Germinal center (tissue), 1 donor: Measurements from ENCODE around the gene RC3H2.

Experiments used
- DNase-seq: peaks from one replicate; pipeline ENCODE4 v3.0.0; 2012; ENCODE audit warnings: mixed read lengths, low spot score

The RC3H2 gene, protein sequence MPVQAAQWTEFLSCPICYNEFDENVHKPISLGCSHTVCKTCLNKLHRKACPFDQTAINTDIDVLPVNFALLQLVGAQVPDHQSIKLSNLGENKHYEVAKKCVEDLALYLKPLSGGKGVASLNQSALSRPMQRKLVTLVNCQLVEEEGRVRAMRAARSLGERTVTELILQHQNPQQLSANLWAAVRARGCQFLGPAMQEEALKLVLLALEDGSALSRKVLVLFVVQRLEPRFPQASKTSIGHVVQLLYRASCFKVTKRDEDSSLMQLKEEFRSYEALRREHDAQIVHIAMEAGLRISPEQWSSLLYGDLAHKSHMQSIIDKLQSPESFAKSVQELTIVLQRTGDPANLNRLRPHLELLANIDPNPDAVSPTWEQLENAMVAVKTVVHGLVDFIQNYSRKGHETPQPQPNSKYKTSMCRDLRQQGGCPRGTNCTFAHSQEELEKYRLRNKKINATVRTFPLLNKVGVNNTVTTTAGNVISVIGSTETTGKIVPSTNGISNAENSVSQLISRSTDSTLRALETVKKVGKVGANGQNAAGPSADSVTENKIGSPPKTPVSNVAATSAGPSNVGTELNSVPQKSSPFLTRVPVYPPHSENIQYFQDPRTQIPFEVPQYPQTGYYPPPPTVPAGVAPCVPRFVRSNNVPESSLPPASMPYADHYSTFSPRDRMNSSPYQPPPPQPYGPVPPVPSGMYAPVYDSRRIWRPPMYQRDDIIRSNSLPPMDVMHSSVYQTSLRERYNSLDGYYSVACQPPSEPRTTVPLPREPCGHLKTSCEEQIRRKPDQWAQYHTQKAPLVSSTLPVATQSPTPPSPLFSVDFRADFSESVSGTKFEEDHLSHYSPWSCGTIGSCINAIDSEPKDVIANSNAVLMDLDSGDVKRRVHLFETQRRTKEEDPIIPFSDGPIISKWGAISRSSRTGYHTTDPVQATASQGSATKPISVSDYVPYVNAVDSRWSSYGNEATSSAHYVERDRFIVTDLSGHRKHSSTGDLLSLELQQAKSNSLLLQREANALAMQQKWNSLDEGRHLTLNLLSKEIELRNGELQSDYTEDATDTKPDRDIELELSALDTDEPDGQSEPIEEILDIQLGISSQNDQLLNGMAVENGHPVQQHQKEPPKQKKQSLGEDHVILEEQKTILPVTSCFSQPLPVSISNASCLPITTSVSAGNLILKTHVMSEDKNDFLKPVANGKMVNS

DNA sequence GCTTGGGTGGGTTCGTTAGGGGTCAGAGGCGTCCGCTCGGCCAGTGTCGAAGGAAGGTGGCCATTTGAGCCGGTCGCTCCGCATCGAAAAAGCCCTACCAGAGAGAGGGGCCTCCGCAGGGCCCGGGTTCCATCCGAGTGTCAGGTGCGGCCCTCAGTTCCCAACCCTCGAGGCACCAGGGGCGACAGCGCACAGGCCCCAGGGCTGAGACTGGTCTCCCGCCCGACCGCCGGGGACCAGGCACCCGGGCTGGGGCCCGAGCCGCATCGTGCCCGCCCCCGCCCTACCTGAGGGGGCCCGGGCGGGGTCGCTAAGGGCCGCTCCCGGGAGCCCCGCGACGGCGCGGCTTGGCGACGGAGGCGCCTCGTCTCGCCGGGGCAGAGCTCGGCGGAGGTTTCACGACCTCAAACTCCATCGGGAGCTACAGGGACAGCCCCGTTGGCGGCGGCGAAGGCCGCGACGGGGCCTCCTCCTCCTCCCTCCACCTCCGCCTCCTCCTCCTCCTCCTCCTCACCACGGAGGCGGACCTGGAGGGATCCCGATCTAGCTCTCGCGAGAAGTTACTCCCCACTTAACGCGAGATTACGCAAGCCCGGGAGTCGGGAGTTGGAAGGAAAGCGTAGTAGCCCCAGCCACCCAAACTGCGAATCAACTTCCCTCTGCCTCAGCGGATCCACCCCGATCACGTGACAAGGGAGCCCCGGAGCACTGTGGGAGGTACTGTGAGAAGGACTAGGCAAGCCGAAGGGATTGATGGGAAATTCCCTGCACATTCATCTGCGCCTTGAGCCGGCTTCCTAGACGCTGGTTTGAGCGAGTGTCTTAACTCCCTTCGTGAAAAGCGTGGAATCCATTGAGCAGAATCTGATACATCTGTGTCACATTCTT lies at the start of gene RC3H2:
Gene RC3H2 (minus strand): TSS at position 537 of the 888 bp plus-strand sequence. CDS start 7,850 bp downstream, outside the sequence.
- peak; percentile 87 for DNase-seq

DNA sequence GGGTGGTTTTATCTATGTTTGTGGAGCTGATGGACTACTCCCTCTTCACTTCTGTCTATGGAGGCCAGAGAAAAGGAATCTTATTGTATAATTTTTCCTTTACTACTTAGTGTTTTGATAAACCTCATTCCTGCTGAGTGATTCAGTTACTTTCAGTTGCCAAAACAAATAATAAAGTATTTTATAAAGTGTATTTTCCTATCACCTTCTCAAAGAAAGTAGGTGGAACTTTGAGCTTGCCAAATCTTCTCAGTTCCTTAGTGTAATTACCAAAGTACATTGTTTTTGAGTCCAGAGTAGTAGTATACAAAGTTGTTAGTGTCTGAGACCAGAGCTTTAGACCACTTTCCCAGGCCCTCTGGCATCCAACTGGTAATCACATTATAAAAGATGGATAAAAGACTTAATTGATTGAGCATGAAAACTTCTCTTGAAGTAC lies 49.1 kb upstream of the RC3H2 start:
- DNase-seq: no peak

DNA sequence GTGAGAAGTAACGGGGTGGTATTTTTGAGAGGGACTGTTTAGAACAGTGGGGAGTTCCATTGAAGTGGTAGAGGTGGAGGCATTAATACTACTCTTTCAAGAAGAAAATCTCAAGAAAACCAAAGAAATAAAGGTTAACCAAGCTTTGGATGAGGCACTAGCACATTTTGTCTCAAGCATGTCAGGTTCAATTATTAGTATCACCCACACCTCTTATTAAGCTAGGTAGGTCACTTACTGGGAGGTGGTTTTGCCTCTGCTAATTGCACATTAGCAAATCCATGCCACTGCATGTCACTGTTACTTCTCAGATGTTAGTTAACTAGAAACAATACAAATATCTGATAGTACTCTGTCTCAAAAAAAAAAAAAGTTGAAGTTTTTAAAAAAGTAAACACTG lies 45.9 kb upstream of the RC3H2 start:
- DNase-seq: no peak

DNA sequence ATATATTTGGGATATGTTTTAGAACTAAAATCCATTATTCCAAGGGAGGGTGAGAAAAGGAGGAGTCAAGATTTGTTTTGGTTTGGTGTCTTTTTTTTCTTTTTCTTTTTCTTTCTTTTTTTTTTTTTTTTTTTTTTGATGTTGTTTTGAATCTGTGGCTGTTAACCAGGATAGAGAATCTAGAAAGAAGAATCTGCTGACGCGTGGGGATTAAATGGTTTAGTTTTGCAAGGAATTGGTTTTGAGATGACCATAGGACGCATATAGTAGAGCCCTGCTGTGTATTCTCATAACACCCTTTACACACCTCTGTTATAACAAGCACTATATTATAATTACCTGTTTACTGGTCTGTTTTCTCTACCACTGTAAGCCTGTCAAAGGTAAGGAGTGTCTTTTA lies 45.1 kb upstream of the RC3H2 start:
- DNase-seq: no peak

DNA sequence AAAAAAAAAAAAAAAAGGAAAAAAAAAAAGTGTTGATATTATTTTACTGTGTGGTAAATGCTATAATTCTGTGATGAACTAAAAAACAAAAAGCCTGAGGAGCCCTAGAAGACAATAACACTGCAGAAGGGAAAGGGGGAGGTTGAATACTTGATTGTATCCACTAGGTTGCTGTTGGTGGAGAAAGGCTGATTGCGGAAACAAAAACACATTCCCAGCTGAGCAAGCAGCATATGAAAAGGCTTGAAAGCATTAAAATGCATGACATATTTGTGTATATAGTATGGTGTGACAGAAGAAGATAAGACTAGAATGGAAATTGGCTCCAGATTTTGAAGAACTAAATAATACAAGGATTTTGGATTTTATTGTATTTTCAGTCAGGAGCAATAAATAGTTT lies 44.5 kb upstream of the RC3H2 start:
- DNase-seq: no peak

DNA sequence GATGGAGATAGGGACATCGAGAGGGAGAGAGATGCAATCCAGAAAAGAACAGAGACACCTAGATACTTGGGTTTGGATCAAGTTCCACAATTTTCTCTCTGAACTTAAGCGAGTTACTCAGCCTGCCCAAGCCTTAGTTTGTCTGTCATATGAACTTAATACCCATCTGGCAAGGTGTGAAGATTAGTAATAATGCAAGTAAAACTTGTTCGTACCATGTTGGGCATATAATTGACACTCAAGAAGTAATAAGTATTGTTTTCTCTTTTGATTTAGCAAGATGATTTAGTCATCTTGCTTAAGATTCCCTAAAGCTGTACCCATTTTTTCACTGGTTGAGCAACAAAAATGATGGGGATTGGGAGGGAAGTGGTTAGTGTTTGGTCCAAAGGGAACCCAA lies 43.2 kb upstream of the RC3H2 start:
- no peak for DNase-seq

DNA sequence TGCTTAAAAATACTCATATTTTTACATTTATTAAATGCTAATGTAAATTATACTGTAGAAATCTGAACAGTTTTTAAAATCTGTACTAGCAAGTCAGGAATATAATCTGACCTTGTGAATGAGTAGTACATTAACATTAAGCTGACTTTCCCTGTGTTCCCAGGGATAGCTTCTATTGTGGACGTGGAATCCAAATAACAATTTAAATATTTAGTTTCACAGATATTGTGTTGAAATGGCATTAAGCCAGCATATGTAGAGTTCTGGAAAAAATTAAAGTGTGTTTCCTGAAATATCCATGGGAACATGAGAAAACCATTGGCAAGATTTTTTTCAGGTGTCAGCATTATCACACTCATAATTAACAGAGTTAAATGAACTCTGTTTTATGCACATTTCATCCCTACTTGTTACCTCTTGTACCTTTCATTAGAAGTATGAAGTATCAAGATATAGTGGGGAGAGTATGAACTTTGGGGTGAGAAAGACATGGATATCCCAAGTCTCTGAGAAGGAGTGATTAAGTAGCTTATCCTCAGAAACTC lies 41.4 kb upstream of the RC3H2 start:
- DNase-seq: no peak

DNA sequence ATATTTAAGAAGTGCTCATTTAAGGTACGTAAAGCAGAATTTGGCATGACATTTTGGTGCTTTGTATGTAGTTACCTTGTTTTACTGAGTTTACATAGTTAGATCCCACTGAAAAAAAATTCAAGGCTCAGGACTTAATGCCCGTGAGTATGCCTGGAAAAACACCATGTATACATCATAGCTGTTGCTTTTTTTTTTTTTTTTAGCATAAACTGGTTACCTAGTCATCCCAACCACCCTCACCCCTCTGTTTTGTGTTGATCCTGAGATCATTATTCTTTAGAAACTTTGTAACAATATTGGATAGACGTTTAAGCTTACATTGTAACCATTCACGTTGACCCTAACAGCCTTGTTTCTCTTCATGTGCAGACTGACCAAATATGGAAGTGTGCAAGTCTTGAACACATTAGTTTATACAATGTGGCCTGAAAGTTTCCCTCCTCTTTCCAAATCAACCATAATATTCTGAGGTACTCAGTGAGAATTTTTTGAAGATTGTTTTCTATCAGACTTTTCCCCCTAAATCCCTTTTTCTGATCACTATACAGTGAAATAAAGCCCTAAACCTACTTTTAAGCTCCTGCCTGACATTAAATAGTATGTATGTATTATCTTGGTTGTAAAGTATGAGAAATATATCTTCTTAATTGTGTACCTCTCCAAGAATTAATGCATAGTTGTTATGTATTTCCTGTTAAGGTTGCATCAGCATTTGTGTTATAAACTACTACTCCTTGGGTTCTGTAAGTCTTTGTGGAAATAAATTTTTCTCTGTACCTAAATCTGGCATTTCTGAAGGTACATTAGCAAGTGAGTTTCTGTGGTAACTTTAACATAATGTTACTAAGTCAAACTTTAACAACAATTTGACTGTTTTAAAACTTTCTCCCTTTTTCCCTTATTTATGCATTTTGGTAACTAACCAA lies 40.1 kb upstream of the RC3H2 start:
- DNase-seq: no peak

DNA sequence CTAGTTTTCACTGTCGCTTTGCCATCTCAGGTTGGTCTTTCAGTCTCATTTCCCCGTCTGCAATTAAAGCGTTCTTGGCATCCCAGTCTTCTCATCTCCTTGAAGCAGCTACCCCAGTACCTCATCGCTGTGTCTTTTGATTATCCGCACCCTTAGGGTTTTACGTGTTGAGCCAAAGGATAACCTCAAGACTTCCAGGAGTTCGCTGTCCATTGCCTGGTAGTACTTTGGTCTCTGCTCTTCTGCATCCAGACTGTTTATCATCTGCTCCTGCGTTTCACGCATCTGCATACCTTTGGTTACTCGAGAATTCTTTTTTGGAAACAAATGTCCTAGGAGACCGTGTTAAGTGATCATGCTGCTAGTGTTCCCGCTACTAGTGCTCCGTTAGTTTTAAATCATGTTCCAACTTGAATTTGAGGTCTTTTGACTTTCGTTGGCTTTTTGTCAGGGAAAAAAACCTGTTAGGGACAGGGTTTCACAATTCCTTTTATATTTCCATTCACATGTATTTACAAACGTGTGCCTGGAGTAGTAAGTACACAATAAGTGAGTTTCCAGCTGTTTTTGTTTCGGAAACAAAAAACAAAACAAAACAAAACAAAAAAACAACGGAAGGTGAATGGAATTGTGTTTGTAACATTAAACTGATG lies 36.5 kb upstream of the RC3H2 start:
- DNase-seq: no peak

DNA sequence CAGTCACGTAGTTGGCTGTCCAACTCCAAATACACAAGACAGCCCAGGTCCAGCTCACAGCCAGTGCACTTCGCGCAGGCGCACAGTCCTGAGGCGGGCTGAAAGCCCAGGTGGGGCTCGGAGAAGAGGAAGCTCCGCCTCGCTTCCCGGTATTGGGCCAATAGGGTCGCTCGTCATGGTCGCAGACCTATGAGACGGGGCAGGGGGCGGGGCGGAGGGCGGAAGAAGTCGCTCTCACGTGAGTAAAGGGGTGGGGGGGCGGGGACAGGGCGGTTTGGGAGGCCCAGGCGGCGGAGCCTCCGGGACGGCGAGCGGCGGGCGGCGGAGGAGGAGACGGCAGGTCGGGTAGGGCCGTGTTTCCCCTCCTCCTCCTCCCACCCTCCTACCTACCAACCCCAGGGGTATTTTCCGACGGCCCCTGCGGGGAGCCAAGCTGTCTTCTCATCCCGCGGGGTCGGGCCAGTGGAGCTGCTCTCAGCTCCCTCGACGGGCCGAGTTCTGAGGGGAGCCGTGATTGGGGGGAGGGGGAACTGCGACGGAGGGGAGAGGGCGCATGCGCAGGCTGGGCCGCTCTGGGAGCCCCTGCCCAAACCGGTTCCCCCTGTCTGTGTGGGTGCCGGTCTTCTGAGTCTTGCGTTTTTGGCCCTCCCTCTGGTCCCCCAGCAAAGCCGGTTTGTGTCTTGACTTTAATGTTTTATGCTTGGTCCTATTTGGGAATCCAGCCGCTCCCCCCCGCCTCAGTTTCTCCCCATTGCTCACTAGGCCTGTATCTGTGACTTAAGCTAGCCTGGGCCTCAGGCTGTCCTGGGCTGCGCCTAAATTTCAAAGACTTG lies 35.8 kb upstream of the RC3H2 start, which contains the start of gene RABGAP1:
Gene RABGAP1 (plus strand): TSS at position 272 of the 833 bp plus-strand sequence. CDS start 16,040 bp downstream, outside the sequence.
- peak; percentile 100 for DNase-seq

DNA sequence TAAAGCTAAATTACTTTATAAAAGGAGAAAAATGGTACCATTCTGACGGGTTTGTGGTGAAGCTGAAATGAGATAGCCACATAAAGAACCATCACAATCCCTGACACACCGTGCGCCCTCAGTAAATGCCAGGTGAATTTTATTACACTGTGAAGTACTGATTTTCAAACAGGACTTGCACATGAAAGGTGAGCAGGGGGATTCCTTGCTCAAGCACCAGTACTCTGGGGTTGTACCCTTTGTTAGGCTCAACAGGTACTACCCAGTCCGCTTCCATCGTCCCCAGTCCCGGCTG lies 35.2 kb upstream of the RC3H2 start:
- DNase-seq: no peak

DNA sequence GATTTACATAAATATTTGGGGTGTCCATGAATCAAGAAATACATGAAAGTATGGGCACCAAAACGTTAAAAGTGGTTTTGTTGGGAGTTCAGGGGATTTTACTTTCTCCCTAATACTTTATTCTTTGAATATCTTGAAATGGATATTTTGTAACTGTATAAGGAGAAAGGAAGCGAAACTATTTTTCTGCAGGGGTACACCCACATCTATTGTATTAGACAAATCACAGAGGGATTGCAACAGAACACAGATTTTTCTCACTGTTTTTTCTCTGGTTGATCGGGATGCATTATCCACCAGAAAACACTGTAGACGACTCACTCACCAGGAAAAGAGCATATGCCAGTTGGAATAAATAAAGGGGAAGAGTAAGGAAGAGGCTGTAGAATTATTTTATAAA lies 34.4 kb upstream of the RC3H2 start:
- no peak for DNase-seq

DNA sequence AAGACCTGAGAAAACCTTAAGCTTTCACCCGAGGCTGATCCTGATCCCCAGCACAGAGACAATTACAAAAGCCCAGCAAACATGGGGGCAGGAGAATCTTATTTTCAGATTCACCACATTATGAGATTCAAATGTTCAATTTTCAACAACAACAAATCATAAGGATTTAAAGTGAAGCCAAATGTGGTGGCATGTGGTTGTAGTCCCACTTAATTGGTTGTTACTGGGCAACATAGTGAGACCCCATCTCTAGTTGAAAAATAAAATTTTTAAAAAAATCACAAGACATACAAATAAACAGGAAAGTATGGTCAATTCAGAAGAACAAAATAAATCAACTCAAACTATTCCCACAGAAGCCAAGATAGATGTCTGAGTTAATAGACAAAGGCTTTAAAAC lies 31.7 kb upstream of the RC3H2 start:
- no peak for DNase-seq

DNA sequence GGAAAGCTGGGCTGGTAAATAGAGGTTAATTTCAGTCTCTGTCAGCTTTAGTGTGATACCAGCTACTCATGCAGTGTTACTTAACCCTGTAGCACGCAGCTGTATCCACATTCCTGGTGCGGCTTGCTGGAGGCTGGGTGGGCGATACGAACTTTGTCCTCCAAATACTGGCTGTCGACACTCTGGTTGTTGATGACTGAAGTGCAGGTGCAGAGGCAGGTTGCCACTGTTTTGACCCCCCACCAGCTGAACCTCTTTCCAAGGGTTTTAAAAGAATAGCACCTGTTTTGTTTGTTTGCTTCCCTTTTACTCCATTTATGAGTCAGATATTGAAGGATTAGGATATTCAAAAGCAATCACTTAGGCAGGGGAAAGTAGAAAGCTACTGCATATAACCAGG lies 31.3 kb upstream of the RC3H2 start:
- no peak for DNase-seq

DNA sequence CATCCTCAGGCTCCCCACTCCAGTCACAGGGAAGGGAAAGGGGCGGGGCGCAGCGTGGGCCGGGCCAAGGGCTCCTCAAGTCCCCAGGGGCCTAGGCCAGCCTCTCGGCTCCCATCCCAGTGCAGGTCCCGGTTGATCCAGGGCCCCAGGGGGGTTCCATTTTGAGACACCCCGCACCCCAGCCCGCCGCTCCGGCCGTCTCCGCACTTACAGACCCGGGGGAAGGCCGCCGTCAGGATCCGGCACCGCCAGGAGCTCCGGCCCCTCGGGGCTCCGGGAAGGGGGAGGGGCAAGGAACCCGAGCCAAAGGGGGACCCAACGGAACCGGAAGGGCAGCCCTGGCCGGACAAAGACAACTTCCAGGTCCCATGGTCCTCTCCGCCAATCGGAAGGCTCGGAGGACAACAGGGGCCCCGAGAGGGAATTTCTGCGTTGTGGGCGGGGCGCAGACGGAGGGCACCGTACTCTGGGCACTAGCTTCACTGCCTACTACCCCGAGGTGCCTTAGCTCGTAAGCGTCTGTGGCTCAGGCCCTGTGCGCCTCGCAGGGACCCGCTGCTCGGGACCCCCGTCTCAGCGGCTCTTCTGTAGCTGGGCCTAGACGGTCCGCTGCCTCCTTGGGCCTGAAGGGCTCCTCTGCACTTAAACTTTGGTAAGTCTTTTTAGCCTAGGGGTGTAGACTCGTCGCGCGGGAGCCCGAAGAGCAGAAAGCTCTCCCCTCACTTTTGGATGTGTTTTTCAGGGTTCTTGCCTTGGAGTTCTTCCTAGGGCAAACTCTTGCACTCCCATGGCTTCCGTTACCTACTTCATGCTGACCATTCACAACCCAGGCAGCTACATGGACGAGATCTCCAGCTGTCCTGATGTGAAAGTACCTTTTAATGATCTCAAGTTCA lies 26.3 kb upstream of the RC3H2 start, which contains the start of gene ZBTB26:
Gene ZBTB26 (minus strand): TSS at position 287 of the 896 bp plus-strand sequence. CDS start 11,578 bp downstream, outside the sequence.
- peak; percentile 96 for DNase-seq

DNA sequence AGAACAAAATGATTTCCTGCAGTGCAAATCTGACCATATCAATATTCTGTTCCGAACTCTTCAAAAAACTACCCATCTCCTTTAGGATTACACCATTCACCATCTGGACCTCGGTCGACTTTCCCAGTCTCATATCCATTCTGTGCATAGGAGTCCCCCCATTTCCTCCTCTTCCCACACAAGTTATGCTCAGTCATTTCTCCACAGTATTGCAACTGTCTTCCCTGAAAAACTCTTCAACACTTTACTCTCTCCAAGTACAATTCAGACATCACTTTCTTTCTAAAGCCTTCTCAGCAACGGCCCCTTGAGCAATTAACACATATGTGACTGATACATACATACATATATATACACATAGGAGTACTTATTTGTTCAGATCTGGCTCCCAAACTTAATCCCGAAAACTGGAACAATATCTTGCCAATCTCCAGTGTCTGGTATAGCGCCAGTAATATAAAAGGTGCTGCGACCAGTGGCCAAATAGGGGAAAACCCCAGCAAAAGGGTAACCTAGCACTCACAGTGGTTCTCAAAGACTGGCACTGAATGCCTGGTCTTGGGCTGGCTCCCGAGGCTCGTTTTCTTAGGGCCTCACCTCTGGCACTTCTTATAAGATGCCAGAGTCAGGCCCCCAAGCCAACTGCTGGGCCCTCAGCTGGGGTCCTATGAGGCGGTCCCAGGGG lies 25.5 kb upstream of the RC3H2 start:
- no peak for DNase-seq
